Measurements from ENCODE around the gene OR1E2.
"Not testable (repeated sequence)": the region's sequence is repeated elsewhere in the genome, so short reads cannot be mapped to it uniquely, and the experiment has no call there.

The OR1E2 gene

GRCh38 chr17:3471599-3471998 lies 38.0 kb upstream of the OR1E2 start, which contains the start of gene SPATA22:
Gene SPATA22, minus strand, starts transcription at chr17:3471819. Its CDS starts 2,494 bp downstream, at chr17:3469325.
- TF ChIP-seq CTCF (IDR thresholded peaks at IDR 0.05; ENCODE audit: low read depth, low read length) = no peak
- no peak for DNase-seq (ENCODE audit: extremely low read depth, low read depth)

GRCh38 chr17:3469529-3469928 lies 35.9 kb upstream of the OR1E2 start:
- no peak for DNase-seq (ENCODE audit: extremely low read depth, low read depth)
- TF ChIP-seq CTCF (IDR thresholded peaks at IDR 0.05; ENCODE audit: low read depth, low read length) = no peak

GRCh38 chr17:3466355-3466754 lies 32.7 kb upstream of the OR1E2 start:
- not testable (repeated sequence) for DNase-seq (ENCODE audit: extremely low read depth, low read depth)

GRCh38 chr17:3448059-3448665 lies 14.5 kb upstream of the OR1E2 start:
- no peak for TF ChIP-seq CTCF (IDR thresholded peaks at IDR 0.05; ENCODE audit: low read depth, low read length)
- no peak for DNase-seq (ENCODE audit: extremely low read depth, low read depth)

- TF ChIP-seq CTCF (IDR thresholded peaks at IDR 0.05; ENCODE audit: low read depth, low read length) = no peak
- no peak for DNase-seq (ENCODE audit: extremely low read depth, low read depth)
Measured at GRCh38 chr17:3447625-3448024, 14.0 kb upstream of the OR1E2 start.

- no peak for TF ChIP-seq CTCF (IDR thresholded peaks at IDR 0.05; ENCODE audit: low read depth, low read length)
- DNase-seq (ENCODE audit: extremely low read depth, low read depth) = no peak
Measured at GRCh38 chr17:3440451-3440850, 6.8 kb upstream of the OR1E2 start.

- TF ChIP-seq CTCF (IDR thresholded peaks at IDR 0.05; ENCODE audit: low read depth, low read length) = no peak
- no peak for DNase-seq (ENCODE audit: extremely low read depth, low read depth)
Measured at GRCh38 chr17:3438368-3438767, 4.7 kb upstream of the OR1E2 start.

- DNase-seq (ENCODE audit: extremely low read depth, low read depth) = not testable (repeated sequence)
Measured at GRCh38 chr17:3433215-3433614, 426 bp downstream of the OR1E2 start.
